ENCODE measurements around the gene WRAP73.

WRAP73 gene, protein sequence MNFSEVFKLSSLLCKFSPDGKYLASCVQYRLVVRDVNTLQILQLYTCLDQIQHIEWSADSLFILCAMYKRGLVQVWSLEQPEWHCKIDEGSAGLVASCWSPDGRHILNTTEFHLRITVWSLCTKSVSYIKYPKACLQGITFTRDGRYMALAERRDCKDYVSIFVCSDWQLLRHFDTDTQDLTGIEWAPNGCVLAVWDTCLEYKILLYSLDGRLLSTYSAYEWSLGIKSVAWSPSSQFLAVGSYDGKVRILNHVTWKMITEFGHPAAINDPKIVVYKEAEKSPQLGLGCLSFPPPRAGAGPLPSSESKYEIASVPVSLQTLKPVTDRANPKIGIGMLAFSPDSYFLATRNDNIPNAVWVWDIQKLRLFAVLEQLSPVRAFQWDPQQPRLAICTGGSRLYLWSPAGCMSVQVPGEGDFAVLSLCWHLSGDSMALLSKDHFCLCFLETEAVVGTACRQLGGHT

GRCh38 chr1:3649342-3650247 is at the start of gene WRAP73:
WRAP73 (minus strand) TSS chr1:3650103; CDS start chr1:3649999, 104 bp downstream.
- TF ChIP-seq, protein P1, sequence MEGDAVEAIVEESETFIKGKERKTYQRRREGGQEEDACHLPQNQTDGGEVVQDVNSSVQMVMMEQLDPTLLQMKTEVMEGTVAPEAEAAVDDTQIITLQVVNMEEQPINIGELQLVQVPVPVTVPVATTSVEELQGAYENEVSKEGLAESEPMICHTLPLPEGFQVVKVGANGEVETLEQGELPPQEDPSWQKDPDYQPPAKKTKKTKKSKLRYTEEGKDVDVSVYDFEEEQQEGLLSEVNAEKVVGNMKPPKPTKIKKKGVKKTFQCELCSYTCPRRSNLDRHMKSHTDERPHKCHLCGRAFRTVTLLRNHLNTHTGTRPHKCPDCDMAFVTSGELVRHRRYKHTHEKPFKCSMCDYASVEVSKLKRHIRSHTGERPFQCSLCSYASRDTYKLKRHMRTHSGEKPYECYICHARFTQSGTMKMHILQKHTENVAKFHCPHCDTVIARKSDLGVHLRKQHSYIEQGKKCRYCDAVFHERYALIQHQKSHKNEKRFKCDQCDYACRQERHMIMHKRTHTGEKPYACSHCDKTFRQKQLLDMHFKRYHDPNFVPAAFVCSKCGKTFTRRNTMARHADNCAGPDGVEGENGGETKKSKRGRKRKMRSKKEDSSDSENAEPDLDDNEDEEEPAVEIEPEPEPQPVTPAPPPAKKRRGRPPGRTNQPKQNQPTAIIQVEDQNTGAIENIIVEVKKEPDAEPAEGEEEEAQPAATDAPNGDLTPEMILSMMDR (IDR thresholded peaks at IDR 0.05): no peak
- H3K27ac ChIP-seq: no peak within 1 kb of the TSS
- DNase-seq (ENCODE audit: low spot score): peak; percentile 89
- H3K4me3 ChIP-seq: peak within 1 kb of the TSS; percentile 85

GRCh38 chr1:3699596-3699995 is 49.7 kb upstream of the WRAP73 start:
- Histone ChIP-seq H3K27ac (no peak overlapping the region), H3K4me3 (no peak overlapping the region)
- TF ChIP-seq, protein P1 (IDR thresholded peaks at IDR 0.05): no peak
- no peak for DNase-seq (ENCODE audit: low spot score)

- no peak for DNase-seq (ENCODE audit: low spot score)
- Histone ChIP-seq H3K4me3 (no peak overlapping the region), H3K27ac (no peak overlapping the region)
- TF ChIP-seq, protein P1 (IDR thresholded peaks at IDR 0.05): no peak
These were observed 48.9 kb upstream of the WRAP73 start for GRCh38 chr1:3698660-3699408.

DNA sequence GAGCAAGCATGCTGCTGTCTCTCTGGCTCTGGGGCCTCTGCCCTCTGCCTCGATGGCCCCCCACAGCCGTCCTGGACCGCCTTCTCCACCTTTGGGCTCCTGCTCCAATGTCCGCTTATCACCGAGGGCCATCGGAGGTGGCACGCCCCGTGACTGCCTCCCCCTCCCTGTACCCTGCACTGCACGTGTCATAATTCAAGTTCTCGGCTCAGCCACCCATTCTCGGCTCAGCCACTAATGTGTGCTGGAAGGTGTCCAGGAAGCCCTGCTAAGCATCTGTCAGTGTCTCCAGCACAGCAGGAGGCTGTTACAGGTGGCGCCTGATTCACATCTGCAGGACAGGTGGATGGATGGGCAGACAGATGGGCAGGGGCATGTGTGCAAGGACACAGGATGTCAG is 47.9 kb upstream of the WRAP73 start:
- DNase-seq (ENCODE audit: low spot score): no peak
- Histone ChIP-seq H3K27ac (no peak overlapping the region), H3K4me3 (no peak overlapping the region)
- TF ChIP-seq, protein P1 (IDR thresholded peaks at IDR 0.05): no peak

DNA sequence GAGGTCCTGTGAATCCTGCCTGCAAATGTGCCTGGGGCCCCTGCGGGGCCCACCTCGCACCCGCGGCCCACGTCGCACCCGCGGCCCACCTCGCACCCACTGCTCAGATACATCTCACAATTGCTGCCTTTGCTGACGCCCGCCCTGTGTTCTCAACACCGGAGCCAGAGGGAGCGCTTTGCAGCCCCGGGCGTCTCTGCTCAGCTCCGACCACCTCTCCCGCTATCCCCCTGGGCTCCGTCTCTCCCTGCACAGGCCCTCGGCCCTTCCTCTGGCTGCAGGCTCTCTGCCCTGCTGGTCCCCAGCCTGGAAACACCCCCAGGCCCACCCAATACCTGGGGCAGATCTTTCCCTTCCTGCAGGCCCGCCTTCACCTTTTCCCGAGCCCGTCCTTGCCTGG is 47.2 kb upstream of the WRAP73 start:
- Histone ChIP-seq H3K4me3 (no peak overlapping the region), H3K27ac (no peak overlapping the region)
- DNase-seq (ENCODE audit: low spot score): no peak
- TF ChIP-seq, protein P1 (IDR thresholded peaks at IDR 0.05): no peak

DNA sequence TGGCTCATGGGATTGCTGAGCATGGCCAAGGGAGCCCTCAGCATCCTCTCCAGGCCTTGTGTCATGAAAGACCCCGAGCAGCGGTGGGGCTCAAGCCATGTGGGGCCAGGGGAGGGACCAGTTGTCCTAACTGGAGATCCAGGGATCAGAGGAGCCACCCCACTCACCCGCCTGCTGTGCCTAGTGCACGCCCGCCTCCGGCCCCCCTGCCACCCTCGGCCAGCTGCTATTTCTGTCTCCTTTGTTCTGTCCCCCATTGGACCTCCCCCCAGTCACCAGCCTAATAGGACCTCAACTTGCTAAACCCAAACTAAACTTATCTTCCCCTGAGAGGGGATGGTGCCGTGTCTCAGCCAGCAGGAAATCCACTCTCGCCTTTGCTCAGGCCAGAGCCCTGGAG is 46.8 kb upstream of the WRAP73 start:
- TF ChIP-seq, protein P1 (IDR thresholded peaks at IDR 0.05): no peak
- no peak overlapping the region for H3K4me3 ChIP-seq
- no peak overlapping the region for H3K27ac ChIP-seq
- DNase-seq (ENCODE audit: low spot score): no peak
